Endothelial cell of umbilical vein (primary cell): Measurements from ENCODE around the gene TRIM32.

Experiments used
- CTCF ChIP-seq, 2 donors: IDR thresholded peaks; 1 replicate in 1 of 2; 2 replicates in 1 of 2; pipeline ENCODE4 v1.5.1; 2011; ENCODE audit warnings: low read length in 2 of 2, mild to moderate bottlenecking in 2 of 2, moderate library complexity in 2 of 2, control low read depth in 1 of 2, inconsistent platforms in 1 of 2, low read depth in 1 of 2; ENCODE audit not compliant: insufficient read depth in 1 of 2; ENCODE audit errors: extremely low read depth in 1 of 2
- POLR2A ChIP-seq: IDR thresholded peaks from 2 replicates; pipeline ENCODE4 v1.6.1; 2012; ENCODE audit warnings: low read depth, mild to moderate bottlenecking, control low read depth, low read length
- POLR2AphosphoS5 ChIP-seq: IDR thresholded peaks from 2 replicates; pipeline ENCODE4 v1.6.1; 2012; ENCODE audit warnings: low read depth, mild to moderate bottlenecking, control low read depth, low read length, moderate library complexity; ENCODE audit not compliant: insufficient read depth

- TF ChIP-seq POLR2AphosphoS5 (no peak), POLR2A (no peak), CTCF (IDR thresholded peaks at IDR 0.05; ENCODE audit: extremely low read depth in 1 of 2, insufficient read depth in 1 of 2, low read depth in 1 of 2, low read length in 2 of 2) (no peak)
Observed at GRCh38 chr9:116701940-116702642, 15.0 kb downstream of the TRIM32 start.
